Panc1 (cell line): ENCODE results near the gene TNK1.

Experiments
- POLR2AphosphoS5 ChIP-seq: IDR thresholded peaks from 2 replicates; pipeline ENCODE4 v1.6.1; 2012; ENCODE audit warnings: mild to moderate bottlenecking, low read depth, low read length, moderate library complexity
- SIN3A ChIP-seq: IDR thresholded peaks from 2 replicates; pipeline ENCODE4 v1.6.1; 2012; ENCODE audit warnings: low read depth, mild to moderate bottlenecking, low read length, moderate library complexity, borderline replicate concordance; ENCODE audit not compliant: insufficient read depth
- TF ChIP-seq, protein P1 (sequence below): fragments of 450-650 bp; IDR thresholded peaks from 2 replicates; pipeline ENCODE4 v1.5.1; 2017; ENCODE audit warnings: mild to moderate bottlenecking
- TF ChIP-seq, protein P2 (sequence below), 2 experiments: IDR thresholded peaks; 2 replicates each; pipeline ENCODE4 v1.6.1; 2011 to 2012; ENCODE audit warnings: low read depth in 2 of 2, control low read depth in 1 of 2, low read length in 1 of 2, mild to moderate bottlenecking in 1 of 2, moderate library complexity in 1 of 2; ENCODE audit not compliant: insufficient read depth in 1 of 2

GRCh38 chr17:7408252-7408727 lies 27.4 kb downstream of the TNK1 start:
- TF ChIP-seq, protein P1, sequence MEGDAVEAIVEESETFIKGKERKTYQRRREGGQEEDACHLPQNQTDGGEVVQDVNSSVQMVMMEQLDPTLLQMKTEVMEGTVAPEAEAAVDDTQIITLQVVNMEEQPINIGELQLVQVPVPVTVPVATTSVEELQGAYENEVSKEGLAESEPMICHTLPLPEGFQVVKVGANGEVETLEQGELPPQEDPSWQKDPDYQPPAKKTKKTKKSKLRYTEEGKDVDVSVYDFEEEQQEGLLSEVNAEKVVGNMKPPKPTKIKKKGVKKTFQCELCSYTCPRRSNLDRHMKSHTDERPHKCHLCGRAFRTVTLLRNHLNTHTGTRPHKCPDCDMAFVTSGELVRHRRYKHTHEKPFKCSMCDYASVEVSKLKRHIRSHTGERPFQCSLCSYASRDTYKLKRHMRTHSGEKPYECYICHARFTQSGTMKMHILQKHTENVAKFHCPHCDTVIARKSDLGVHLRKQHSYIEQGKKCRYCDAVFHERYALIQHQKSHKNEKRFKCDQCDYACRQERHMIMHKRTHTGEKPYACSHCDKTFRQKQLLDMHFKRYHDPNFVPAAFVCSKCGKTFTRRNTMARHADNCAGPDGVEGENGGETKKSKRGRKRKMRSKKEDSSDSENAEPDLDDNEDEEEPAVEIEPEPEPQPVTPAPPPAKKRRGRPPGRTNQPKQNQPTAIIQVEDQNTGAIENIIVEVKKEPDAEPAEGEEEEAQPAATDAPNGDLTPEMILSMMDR, result no peak
- no peak for TF ChIP-seq SIN3A
- TF ChIP-seq, protein P2, sequence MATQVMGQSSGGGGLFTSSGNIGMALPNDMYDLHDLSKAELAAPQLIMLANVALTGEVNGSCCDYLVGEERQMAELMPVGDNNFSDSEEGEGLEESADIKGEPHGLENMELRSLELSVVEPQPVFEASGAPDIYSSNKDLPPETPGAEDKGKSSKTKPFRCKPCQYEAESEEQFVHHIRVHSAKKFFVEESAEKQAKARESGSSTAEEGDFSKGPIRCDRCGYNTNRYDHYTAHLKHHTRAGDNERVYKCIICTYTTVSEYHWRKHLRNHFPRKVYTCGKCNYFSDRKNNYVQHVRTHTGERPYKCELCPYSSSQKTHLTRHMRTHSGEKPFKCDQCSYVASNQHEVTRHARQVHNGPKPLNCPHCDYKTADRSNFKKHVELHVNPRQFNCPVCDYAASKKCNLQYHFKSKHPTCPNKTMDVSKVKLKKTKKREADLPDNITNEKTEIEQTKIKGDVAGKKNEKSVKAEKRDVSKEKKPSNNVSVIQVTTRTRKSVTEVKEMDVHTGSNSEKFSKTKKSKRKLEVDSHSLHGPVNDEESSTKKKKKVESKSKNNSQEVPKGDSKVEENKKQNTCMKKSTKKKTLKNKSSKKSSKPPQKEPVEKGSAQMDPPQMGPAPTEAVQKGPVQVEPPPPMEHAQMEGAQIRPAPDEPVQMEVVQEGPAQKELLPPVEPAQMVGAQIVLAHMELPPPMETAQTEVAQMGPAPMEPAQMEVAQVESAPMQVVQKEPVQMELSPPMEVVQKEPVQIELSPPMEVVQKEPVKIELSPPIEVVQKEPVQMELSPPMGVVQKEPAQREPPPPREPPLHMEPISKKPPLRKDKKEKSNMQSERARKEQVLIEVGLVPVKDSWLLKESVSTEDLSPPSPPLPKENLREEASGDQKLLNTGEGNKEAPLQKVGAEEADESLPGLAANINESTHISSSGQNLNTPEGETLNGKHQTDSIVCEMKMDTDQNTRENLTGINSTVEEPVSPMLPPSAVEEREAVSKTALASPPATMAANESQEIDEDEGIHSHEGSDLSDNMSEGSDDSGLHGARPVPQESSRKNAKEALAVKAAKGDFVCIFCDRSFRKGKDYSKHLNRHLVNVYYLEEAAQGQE (IDR thresholded peaks at IDR 0.05; ENCODE audit: insufficient read depth in 1 of 2, low read depth in 2 of 2, low read length in 1 of 2), result no peak
- no peak for TF ChIP-seq POLR2AphosphoS5
